Fibroblast of skin of left quadriceps (primary cell): ENCODE results near the gene FBXW4.
"Not testable (repeated sequence)": the region's sequence is repeated elsewhere in the genome, so short reads cannot be mapped to it uniquely, and the experiment has no call there.

Experiments
- DNase-seq, 2 experiments: peaks; one replicate each; pipeline ENCODE4 v3.0.0-alpha.2; 2013; ENCODE audit warnings: low read depth in 2 of 2

Gene FBXW4

GRCh38 chr10:101655570-101655969, 39.4 kb downstream of the FBXW4 start:
- no peak for DNase-seq

DNA sequence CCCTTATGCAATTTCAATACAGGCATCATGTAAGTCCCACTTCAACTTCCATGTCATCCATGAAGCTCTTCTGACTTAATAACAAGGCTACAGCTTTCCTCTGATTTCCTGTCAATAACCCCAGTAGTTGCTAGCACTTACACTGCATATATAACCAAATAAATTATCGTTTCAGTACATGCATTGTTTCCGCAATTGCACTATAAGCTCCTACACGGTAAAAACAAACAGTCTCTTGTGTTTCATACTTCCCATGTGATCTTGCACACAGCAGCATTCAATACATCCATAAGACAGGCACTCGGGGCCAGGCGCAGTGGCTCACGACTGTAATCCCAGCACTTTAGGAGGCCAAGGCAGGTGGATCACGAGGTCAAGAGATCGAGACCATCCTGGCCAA, 41.4 kb downstream of the FBXW4 start:
- no peak for DNase-seq

- DNase-seq, result no peak
Observed at GRCh38 chr10:101651336-101651735, 43.6 kb downstream of the FBXW4 start.

- DNase-seq, result no peak
Observed at GRCh38 chr10:101650863-101651262, 44.1 kb downstream of the FBXW4 start.

GRCh38 chr10:101649525-101650085, 45.4 kb downstream of the FBXW4 start:
- no peak for DNase-seq

DNA sequence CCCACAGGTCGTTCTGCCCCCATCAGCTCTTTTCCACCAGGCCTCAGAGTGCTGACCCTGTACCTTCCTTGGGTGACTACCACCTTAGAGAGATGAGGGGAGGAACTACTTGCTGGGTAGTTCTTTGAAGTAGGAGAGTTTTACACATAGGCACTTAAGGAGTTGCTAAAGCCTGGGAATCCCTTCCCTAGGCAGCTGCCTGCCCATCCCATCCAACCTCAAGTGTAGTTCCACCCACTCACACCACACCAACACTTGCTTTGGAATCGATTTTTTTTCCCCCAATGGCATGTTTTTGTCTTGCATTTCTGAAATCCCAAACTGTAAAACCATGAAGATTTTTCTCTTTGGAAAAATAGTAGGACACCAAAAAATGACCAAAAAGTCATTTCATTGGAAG, 47.7 kb downstream of the FBXW4 start:
- DNase-seq, result no peak

DNA sequence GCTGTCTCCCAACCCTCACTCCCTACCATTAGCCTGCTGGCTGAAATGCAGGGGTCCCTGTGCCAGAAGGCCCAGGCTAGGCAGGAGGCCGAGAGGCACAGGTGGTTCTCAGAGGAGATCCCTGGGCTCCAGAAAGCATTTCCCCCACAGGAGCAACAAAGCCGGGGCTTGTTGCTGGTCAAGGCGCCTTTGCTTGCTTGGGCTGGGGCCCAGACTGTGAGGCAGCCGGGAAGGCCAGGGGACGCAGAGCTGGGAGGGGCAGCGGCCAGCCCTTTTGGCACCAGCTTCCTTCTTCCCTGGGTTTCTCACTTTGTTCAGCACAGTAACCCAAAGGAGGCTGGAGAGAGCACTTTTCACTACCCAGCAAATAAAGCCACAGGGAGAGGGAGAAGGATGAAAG, 48.6 kb downstream of the FBXW4 start:
- DNase-seq, result no peak

DNA sequence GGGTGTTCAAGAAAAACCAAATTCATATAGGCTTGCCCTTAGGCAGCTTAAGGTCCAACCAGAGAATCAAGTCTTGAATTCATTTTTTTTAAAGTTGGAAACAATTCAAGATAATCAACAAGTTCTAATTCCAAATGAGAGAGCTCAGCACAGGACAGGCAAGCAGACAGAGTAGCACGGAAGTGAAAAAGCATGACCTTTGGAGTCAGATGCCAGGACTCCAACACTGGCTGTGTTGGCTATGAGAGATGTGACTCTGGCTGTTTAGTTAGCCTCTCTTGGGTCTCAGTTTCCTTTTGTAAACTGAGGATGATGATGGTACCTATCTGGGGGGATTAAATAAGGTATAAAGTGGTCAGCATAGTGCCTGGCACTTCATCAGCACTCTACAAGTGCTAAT, 49.3 kb downstream of the FBXW4 start:
- no peak for DNase-seq

DNA sequence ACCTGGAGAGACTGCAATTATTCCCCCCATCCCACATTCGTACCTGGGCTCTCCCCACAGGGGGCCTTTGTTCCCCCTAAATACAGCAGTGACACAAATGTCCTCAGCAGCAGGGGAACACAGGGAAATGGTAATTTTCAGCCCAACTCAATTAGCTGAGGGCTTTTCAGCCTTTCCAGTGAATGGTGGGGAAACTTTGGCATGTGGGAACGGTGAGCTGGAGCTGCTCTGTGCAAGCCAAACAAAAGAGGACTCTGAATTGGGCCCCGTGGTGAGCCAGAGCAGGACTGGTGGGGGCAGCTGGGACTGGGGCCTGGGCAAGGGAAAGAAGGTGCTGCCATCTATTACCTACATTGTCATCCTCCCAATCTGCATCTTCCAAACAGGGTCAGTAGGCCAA, 51.0 kb downstream of the FBXW4 start:
- DNase-seq, result no peak

GRCh38 chr10:101643546-101643945, 51.4 kb downstream of the FBXW4 start:
- DNase-seq, result no peak

DNA sequence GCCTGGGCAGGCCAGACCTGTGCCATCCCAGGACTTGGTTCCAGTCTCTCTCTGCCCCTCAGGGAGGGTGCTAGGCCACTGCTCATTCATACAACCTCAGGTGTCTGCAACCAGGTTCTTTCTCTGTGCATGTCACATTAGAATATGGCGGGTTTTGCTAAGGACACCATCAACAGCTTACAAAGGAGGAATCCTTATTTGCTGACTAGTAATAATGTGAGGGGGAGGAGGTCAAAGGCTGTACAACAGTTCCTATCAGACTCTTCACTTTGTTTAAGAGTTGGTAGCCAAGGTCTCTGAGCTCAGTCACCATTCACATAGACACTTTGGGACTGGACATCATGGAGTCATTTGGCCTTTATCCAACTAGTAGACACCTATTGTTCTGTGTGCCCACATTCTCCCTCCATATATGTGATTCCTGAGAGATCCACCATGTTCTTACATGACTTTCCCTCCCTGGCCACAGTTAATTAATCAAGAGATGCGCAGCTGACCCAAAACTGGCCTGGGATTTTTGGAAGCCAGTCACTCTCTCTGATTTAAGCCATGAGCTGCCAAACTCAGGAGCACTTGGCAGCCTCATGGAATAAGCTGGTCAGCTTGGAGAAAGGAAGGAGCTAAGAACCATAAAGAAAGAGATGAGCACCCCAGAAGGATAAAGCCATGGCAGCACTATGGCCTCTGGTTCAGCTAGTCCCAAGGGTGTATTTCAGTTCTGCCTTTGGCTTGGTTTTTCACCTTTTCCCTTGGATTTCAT, 55.6 kb downstream of the FBXW4 start:
- no peak for DNase-seq

DNA sequence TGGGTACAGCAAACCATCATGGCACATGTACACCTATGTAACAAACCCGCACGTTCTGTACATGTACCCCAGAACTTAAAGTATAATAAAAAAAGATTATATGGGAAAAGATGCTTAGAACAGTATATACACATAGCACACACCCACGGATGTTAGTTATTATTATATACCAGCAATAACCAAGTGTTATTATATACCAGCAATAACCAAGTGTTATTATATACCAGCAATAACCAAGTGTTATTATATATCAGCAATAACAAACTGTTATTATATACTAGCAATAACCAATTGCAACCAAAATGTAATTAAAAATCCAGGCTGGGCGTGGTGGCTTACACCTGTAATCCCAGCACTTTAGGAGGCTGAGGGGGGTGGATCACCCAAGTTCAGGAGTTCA, 61.5 kb downstream of the FBXW4 start:
- DNase-seq, result not testable (repeated sequence)

GRCh38 chr10:101631821-101632475, 63.0 kb downstream of the FBXW4 start:
- no peak for DNase-seq

GRCh38 chr10:101630633-101630920, 64.4 kb downstream of the FBXW4 start:
- no peak for DNase-seq

- no peak for DNase-seq
Observed at GRCh38 chr10:101629837-101630632, 64.9 kb downstream of the FBXW4 start.

- DNase-seq, result no peak
Observed at GRCh38 chr10:101625821-101626412, 69.1 kb downstream of the FBXW4 start.

- DNase-seq, result no peak
Observed at GRCh38 chr10:101624526-101625102, 70.4 kb downstream of the FBXW4 start.

GRCh38 chr10:101623528-101623927, 71.4 kb downstream of the FBXW4 start:
- no peak for DNase-seq

DNA sequence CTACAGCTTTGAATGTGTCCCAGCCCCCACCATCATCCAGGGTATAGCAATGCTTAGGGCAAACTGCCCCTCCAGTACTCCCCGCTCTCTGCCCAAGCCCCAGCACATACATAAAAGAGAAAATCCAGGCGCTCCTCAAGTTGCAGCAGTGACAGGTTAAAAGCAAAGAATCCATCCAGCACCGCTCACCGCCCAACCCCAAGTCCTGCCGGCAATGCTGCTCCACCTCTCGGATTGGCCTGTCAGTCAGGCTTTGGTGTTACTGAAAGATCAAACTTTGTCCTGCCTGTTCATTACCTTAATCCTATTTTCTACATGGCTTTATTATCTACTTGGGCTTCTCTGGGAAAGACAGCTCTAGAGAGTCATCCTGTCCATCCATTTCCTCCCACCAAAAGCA, 75.0 kb downstream of the FBXW4 start:
- DNase-seq, result no peak

GRCh38 chr10:101618871-101619270, 76.1 kb downstream of the FBXW4 start:
- DNase-seq, result no peak

DNA sequence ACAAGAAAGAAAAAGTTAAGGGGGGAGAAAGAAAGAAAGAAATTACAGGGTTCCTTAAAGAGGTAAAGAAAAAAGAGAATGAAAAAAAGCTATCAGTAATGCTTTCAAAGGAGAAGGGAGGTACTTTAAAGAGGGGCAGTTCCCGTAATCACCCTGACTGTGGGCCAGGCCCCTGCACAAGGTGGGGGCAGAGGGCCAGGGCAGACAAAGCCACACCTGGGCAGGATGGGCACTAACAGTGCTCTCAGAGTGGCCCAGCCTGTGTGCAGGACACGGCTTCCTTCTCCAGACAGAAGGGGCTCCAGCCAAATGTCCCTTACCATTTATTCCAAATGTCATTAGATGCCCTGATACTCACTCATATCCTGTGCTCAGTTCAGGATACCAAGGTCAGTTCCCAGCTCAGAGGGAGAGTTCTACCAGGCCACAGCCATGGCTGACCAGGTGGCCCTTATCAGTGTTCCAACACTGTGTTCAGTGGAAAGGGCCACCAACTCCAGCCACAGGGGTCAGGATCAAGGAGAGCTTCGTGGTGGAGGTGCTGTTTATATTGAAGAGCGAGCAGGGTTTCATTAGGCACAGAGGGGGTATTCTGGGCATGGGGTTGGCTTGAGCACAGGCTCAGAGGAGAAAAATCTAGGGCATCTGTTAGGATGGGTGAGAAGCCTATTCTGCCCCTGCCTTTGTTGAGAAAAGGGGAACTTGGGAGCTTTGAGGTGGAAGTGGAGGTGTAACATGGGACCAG, 77.0 kb downstream of the FBXW4 start:
- no peak for DNase-seq
